GM18520 (cell line): ENCODE results near the gene LCP1.
A peak's percentile ranks its signal among the peaks of the same experiment; 100 is the strongest.
"Not testable (repeated sequence)": the region's sequence is repeated elsewhere in the genome, so short reads cannot be mapped to it uniquely, and the experiment has no call there.

ENCODE experiments used
- ATAC-seq: cut with Tn5 transposase; IDR thresholded peaks from one replicate; pipeline ENCODE4 v1.9.1; 2021; ENCODE audit not compliant: unreplicated experiment

LCP1 gene, protein sequence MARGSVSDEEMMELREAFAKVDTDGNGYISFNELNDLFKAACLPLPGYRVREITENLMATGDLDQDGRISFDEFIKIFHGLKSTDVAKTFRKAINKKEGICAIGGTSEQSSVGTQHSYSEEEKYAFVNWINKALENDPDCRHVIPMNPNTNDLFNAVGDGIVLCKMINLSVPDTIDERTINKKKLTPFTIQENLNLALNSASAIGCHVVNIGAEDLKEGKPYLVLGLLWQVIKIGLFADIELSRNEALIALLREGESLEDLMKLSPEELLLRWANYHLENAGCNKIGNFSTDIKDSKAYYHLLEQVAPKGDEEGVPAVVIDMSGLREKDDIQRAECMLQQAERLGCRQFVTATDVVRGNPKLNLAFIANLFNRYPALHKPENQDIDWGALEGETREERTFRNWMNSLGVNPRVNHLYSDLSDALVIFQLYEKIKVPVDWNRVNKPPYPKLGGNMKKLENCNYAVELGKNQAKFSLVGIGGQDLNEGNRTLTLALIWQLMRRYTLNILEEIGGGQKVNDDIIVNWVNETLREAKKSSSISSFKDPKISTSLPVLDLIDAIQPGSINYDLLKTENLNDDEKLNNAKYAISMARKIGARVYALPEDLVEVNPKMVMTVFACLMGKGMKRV

DNA sequence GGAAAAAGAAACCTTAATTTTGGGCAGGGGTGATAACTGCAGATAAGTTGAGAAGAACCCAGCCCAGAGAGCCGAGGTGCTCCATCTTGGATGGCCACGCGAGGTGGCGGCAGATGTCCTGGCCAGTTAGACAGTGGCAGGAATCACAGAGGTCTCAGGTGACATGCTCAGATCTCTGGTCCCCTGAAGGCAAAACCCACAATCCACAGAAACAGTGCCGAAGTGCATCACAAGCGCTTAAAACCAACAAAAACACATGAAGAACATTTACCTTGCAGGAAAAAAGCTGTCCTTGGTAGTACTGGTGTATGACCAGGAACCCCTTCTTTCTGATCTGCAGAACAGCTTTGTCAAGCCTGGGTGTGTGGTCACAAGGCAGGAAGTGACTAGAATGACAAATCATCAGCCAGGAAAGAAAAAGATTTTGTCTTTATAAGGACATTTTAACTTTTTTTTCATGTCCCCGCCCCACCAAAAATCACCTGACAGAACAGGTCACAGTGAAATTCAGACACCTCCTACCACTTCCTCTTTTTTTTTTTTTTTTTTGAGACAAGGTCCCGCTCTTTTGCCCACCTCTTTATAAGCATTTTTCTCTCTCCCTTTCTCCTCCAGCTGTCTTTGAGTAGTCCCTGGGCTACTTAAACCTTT lies at the start of gene LCP1:
LCP1 (minus strand) TSS at position 338 of the 651 bp plus-strand sequence. CDS start 22,515 bp downstream, outside the sequence.
- ATAC-seq, result peak; percentile 54

DNA sequence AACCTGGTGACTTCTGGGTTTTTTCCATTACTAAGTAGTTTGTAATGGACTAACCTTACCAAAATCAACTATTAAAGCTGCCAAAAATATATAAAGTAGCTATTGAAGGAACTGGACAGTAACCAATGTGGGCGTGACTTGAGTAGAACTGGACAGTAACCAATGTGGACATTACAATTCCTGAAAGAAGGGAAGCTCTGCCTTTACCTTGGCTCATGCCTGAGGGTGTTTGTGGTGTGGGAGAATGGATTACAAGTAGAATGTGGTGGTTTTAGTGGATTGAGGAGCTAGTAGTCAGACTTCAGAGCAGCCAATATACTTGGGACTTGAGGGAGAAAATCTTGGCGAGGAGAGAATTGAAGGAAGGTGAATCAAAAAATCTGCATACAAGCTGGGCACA lies 47.3 kb upstream of the LCP1 start:
- no peak for ATAC-seq

DNA sequence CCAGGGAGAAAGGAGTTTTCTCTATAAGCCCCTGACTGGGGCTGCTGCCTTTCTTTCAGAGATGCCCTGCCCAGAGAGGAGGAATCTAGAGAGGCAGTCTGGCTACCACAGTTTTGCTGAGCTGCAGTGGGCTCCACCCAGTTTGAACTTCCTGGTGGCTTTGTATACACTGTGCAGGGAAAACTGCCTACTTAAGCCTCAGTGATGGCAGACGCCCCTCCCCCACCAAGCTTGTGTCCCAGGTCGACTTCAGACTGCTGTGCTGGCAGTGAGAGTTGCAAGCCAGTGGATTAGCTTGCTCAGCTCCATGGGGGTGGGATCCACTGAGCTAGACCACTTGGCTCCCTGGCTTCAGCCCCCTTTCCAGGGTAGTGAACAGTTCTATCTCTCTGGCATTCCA lies 38.3 kb upstream of the LCP1 start:
- ATAC-seq, result not testable (repeated sequence)

DNA sequence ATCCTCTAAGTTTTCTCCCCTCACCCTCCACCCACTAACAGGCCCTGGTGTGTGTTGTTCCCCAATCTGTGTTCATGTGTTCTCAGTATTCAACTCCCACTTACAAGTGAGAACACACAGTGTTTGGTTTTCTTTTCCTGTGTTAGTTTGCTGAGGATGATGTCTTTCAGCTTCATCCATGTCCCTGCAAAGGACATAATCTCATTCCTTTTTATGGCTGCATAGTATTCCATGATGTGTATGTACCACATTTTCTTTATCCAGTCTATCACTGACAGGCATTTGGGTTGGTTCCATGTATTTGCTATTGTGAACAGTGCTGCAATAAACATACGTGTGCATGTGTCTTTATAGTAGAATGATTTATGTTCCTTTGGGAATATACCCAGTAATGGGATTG lies 32.8 kb upstream of the LCP1 start:
- not testable (repeated sequence) for ATAC-seq

DNA sequence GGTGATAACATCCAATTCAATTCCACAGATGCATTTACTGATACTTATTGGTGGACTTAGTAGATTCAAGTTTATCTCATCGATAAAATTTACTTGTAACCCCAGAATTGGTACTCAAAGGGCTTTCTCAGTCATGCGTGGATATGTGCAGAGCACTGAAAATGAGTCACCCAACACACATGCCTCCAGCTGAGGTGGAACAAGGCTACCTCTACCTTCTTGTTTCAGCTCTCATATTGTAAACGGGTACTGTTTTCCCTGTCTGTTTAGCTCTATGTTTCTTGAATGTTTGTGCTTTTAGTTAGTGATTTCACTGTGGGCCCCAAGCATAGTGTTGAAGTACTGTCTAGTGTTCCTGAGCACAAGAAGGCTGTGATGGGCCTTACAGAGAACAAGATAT lies 31.3 kb upstream of the LCP1 start:
- ATAC-seq, result no peak

DNA sequence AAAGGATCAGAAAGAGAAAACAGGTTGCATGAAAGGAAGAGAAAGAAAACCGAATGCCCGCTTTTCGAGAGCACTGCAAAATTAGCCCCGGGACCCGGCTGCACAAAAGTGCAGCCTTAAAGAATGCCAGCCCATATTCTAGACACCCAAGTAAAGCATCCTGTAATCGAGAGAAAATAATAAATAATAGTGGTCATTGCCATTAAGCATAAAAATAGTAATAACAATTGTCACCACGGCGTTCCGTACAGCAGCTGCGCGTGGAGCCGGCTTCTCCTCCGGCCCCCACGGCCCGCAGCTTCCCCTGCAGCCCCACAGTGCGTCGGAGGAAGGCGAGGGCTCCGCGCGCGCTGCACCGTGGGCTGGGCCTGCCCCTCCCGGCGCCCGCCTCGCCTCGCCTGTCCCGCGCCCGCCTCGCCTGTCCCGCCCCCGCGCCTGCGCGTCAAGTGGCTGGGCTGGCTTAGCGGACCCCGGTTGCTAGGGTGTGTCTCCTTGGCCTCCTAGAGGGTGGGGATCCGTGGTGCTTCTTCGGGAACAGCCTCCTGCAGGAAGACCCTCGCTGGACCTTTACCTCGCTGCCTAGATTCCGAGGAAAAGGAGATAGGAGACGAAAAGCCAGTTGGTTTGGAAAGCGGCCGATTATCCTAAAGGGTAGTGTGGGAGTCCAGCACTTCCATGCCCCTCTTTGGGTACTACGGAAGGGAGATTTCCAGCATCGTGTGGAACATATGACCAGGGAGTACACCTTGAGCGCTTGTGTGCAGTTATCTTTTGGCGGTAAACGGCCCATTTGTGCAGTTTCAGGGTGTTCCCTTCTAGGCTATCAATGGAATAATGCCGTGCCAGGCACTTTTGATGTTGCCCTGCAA lies 29.7 kb upstream of the LCP1 start, which contains the start of gene LRRC63:
LRRC63 (plus strand) TSS at position 446 of the 869 bp plus-strand sequence. CDS start 1,107 bp downstream, outside the sequence.
- peak; percentile 88 for ATAC-seq

DNA sequence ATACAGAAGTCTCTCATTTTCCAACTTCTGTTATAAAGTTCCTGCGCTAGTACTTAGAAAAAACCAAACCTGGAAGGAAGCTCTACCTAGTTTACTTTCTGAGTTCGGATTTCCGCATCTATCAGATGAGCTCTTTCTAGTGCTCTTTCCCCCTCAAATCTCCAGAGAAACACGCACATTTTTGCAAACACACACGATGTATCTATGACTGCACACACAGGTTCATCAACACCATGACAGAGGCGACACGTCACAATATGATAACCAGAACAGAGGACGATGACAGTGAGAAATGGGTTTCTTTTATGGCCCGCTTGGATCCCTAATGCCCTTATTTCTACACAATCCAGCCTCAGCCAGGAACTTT lies 29.1 kb upstream of the LCP1 start:
- ATAC-seq, result no peak

DNA sequence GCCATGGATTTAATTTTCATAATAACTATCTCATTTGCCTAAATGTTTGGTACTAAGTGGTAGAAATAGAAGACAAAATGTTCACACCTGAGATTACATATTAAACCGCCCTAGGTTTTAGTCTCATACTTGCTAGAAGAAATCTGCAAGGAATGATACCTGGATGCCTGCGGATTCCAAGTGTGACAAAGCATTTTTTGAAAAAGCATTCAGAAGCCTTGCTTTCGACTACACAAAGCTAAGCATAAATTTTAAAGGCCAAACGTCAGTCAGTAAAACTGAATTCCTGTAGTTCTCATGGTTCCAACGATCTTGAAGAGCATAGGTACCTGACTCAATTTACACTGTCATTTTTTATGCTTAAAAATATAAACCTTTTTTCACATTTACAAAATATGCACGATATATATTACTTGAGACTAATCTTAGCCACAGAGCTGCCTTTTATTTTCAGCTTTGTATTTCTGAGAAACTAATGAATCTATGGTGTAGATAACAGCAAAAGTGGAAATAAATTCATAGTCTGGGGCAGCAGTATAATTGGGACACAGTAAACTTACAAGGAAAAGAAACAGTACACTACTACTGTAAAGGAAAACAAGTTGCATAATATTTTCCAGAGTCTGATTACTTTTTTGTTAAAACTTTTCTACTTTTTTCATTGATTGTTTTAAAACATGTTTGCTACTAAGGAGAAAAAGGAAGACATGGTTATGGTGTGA lies 28.5 kb upstream of the LCP1 start:
- no peak for ATAC-seq

DNA sequence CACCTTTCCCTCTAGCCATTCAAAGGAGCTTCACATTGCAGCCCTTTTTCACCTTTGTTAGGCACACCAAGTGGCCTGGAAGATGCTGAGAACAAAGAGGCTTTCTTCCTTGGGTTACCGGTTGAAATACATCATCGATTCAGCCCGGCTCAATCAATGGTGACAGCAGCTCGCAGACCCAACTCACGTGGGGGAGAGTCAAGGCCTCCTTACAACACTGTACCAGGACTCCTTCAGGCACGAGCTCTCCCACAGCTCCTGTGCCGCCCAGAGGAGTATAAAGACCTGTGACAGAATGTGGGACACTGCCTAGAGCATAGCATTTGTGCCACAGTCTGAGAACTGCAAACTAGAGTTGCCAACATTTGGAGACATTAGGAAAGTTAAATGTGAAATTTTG lies 25.9 kb upstream of the LCP1 start:
- no peak for ATAC-seq

DNA sequence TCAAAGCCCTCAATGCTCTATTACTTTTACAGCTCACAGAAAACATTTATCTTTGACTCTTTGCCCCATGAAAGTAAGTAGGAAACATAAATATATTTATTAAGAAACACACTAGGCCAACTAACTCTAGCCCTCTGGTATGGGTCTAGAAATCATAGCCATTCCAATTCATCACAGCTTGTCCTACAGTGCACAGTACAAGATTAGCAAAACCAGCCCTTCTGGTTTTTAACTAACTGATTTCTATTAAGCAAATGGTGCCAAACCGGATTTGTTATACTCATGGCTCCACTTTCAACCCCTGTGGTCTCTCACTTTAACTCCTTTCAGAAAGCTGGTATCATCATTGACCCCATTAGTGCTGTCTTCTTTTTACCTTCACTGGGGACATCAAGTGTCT lies 24.2 kb upstream of the LCP1 start:
- no peak for ATAC-seq

DNA sequence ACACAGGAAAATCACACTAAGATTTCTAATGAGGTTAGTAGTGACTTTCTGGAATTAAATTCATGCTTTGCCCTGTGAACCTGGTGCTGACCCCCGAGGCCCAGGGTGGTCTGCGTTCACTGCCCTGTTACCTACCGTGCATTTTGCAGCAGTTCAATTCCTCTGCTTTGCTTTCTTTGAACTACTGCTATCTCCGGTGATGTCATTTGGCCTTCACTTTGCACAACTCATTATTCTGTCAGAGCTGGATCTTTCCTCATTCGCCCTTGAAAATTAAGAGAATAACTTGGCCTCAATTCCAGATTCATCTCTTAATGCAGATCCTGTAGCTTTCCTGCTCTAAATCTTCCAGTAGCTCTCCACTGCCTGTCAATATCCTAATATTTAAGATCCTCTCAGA lies 21.0 kb upstream of the LCP1 start:
- no peak for ATAC-seq

DNA sequence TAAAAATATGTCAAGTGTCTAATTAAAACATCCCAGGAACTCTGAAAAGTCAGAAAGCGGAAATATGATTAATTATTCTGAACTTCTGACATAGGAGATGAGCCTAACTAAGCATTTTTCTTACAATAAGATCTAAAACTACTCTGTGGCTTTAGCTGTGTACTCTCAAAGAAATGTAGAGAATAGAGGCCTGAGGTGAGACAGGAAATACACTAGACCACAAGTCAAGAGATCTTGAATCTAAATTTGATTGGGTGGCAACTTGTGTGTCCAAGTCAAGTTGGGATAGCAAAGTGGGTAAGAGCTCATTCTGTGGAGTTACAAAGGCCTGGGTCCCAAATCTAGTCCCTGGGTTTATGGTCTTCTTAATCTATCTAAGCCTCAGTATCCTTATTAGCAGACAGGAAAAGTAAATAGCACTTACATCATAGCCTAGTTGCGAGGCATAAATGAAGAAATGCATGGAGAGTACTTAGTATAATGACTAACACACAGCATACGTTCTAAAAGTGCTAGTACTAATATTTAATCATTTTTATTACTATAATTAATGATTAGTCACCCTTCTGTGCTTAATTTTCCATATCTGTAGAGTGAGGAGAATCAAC lies 20.3 kb upstream of the LCP1 start:
- ATAC-seq, result no peak

DNA sequence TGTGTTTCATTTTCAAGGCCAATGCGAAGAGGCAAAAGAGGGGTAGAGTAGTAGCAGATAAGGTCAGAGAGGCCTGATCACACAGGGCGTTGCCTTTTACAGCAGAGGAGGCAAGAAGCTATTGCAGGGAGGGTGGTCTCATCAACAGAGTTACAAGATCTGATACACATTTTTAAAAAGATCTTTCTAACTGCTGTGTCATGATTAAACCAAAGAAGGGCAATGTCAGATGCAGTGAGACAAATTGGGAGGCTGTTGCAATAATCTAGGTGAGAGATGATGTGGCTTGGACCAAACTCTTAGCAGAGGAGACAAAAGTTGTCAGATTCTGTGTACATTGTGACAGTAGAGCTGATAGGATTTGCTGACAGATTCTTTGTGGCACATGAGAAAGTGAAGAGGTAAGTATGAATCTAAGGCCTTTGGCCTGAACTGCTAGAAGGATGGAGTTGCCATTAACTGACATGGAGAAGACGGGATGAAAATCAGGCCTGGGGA lies 16.8 kb upstream of the LCP1 start:
- no peak for ATAC-seq

DNA sequence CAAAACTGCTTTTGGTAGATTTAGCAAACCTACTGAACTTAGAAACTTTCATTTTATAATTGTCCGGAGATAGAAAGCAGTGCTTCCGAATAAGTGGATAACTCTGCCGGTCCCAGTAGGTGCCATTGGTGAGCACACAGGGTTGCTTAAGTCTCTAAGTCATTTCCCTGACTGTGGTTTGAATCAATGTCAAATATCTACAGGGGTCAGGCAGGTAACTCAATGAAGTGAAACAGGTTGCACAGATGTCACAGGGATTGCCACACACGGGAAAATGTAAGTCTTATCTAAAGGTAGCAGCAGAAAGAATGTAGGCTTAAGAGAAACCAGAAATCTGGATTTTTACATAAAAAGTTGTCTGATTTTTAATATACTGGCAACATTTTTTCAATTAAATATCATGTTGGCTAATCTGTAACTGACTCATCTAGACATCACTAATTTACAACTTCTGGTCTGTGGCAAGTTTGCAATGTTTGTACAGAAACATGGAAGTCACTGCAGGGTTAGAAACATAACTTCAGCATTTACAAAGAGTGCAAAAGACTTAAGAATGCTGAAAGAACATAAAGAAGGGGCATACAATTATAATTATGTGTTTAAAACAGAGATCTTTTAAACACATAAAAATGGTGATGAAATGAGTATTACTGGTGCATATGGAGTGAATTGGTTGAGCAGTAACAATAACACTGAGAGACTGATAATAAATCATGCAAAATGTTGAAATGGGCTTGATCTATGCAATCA lies 15.5 kb upstream of the LCP1 start:
- ATAC-seq, result no peak

DNA sequence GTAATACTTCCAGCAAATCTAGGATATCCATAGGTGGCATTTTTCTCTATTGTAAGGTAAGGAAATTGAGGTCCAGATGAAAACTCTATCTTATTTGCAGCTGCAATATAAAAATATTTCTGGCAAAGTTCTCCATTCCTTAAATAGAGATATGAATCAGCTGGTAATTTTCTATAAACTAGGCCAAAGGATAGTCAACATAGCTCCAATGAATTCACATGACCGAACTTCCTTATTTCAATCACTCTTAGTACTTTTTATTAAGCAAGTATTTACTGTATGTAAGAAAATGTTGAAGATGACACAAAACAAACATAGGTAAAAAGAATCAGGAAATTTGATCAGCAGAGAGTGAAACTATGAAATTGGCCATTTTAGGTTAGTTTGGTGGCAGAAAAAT lies 13.0 kb upstream of the LCP1 start:
- ATAC-seq, result no peak

DNA sequence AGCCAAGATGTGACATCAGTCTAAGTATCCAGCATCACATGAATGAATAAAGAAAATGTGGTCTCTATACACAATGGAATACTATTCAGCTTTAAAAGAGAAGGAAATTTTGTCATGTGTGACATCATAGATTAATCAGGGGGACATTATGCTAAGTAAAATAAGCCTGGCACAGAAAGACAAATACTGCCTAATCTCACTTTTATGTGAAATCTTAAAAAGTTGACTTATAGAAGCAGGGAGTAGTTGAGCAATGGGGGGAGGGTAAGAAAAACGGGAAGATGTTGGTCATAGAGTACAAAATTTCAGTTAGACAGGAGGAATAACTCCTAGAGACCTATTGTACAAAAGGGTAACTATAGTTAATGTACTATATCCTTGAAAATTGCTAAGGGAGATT lies 10.4 kb upstream of the LCP1 start:
- no peak for ATAC-seq

DNA sequence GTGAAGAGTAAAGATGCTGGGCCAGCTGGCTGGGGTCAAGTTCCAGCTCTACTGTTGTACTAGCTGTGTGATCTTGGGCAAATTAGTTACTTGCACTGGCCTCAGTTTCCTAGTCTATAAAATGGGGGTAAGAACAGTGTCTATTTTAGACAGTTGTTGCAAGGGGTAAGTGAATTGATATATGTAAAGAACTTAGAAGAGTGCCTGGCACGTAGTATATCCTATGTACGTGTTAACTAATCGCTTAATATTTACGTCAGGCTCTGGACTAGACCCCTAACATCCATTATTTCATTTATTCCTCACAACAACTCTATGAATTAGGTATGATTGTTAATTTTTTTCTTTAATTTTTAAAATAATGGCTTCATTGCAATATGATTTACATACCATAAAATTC lies 3.7 kb upstream of the LCP1 start:
- ATAC-seq, result no peak

DNA sequence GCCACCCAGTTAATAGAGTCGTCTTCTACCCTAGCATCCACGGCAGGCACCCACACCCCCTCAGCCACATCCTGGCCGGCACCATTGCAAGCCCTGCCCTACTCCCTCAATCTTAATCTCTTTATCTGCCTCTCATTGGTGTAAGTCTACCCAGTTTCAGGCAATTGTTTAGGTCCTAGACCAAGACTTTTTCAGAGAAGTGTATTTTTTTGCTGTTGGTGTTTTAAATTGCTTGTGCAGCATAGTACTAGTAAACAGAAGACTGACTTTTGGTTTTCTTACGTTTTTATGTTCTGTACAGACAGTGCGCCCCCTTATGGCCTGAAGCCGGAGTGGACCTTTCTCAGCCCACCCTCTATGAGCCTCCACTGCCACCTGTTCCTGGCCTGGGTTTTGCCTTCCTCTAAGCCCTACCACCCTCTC lies 2.3 kb upstream of the LCP1 start:
- ATAC-seq, result no peak
